H1 (cell line): ENCODE results near the gene DDI2. TPM values are rescaled to one million over a fixed set of nuclear protein-coding genes. Genes with fewer than 3 reads are reported as not detected.

Experiments used
- CTCF ChIA-PET: fragments of 300-600 bp; sonication (Branson Sonifier 250); formaldehyde crosslinking; loops from one replicate; lab custom pipeline; 2021; ENCODE audit not compliant: partially characterized antibody; lab: Charles Lee
- POLR2A ChIA-PET: fragments of 300-600 bp; sonication (Branson Sonifier 250); formaldehyde crosslinking; loops from one replicate; lab custom pipeline; 2021; ENCODE audit warnings: inconsistent platforms; ENCODE audit not compliant: partially characterized antibody; lab: Charles Lee
- DNase-seq, 2 experiments: peaks; one replicate each; pipeline versions ENCODE4 v3.0.0 to v3.0.0-alpha.2; 2010 to 2022; ENCODE audit warnings: low spot score in 2 of 2, low read depth in 1 of 2, mixed read lengths in 1 of 2
- FAIRE-seq: peaks from 2 replicates; lab custom pipeline; 2011; peaks lifted over from hg19 to GRCh38; lab: Jason Lieb, UNC
- H2AFZ ChIP-seq: 2 replicates; pipeline ENCODE4 v1.8.1; 2012; ENCODE audit warnings: low read length, inconsistent platforms
- H2AK5ac ChIP-seq: 2 replicates; pipeline ENCODE4 v1.6.1; 2013; ENCODE audit warnings: low read depth, low read length
- H2BK120ac ChIP-seq: replicated peaks from 2 replicates; pipeline ENCODE3; 2013; ENCODE audit warnings: low read depth, low read length, inconsistent platforms
- H2BK12ac ChIP-seq: 2 replicates; pipeline ENCODE4 v1.6.1; 2013; ENCODE audit warnings: low read depth, low read length
- H2BK15ac ChIP-seq: 2 replicates; pipeline ENCODE4 v1.6.1; 2013; ENCODE audit warnings: low read length
- H2BK20ac ChIP-seq: 2 replicates; pipeline ENCODE4 v1.6.1; 2013; ENCODE audit warnings: low read length
- H2BK5ac ChIP-seq: 2 replicates; pipeline ENCODE4 v1.6.1; 2013; ENCODE audit warnings: low read depth, low read length
- H3K14ac ChIP-seq: 2 replicates; pipeline ENCODE4 v1.6.1; 2013; ENCODE audit warnings: inconsistent platforms; ENCODE audit not compliant: insufficient read length
- H3K18ac ChIP-seq: 2 replicates; pipeline ENCODE4 v1.6.1; 2013; ENCODE audit warnings: low read length; ENCODE audit errors: extremely low read depth
- H3K23ac ChIP-seq: 2 replicates; pipeline ENCODE4 v1.6.1; 2013; ENCODE audit warnings: inconsistent platforms; ENCODE audit not compliant: insufficient read length
- H3K23me2 ChIP-seq: 2 replicates; pipeline ENCODE4 v1.6.1; 2013; ENCODE audit warnings: low read depth, low read length
- H3K27ac ChIP-seq: 2 replicates; pipeline ENCODE4 v1.6.1; 2011; ENCODE audit warnings: low read depth, low read length, inconsistent platforms
- H3K27me3 ChIP-seq, 4 experiments: replicated peaks in 1 of 4; 1 replicate in 1 of 4; 2 replicates in 3 of 4; pipeline versions ENCODE4 v1.6.1 to v1.8.1; 2011 to 2013; ENCODE audit warnings: low read length in 3 of 4, mild to moderate bottlenecking in 3 of 4, inconsistent platforms in 2 of 4, mixed read lengths in 2 of 4, moderate library complexity in 1 of 4; ENCODE audit not compliant: control insufficient read depth in 3 of 4, insufficient read depth in 3 of 4; ENCODE audit errors: extremely low read depth in 1 of 4
- H3K36me3 ChIP-seq, 4 experiments: 2 replicates each; pipeline versions ENCODE4 v1.6.1 to v1.8.1; 2011 to 2013; ENCODE audit warnings: mild to moderate bottlenecking in 4 of 4, low read length in 3 of 4, moderate library complexity in 2 of 4, control low read depth in 1 of 4, inconsistent platforms in 1 of 4; ENCODE audit not compliant: insufficient read depth in 4 of 4, control insufficient read depth in 2 of 4
- H3K4ac ChIP-seq: replicated peaks from 2 replicates; pipeline ENCODE3; 2013; ENCODE audit warnings: low read length, low read depth, mixed read lengths, inconsistent platforms; ENCODE audit not compliant: insufficient read length
- H3K4me1 ChIP-seq, 4 experiments: replicated peaks in 1 of 4; 1 replicate in 1 of 4; 2 replicates in 3 of 4; pipeline versions ENCODE4 v1.6.1 to v1.8.1; 2011 to 2013; ENCODE audit warnings: low read length in 3 of 4, inconsistent platforms in 2 of 4, mixed read lengths in 1 of 4; ENCODE audit not compliant: insufficient read depth in 4 of 4, control insufficient read depth in 3 of 4
- H3K4me2 ChIP-seq, 2 experiments: 2 replicates each; pipeline versions ENCODE4 v1.6.1 to v1.8.1; 2011 to 2013; ENCODE audit warnings: low read depth in 2 of 2, low read length in 2 of 2, control low read depth in 1 of 2, inconsistent platforms in 1 of 2, mild to moderate bottlenecking in 1 of 2; ENCODE audit not compliant: insufficient read depth in 1 of 2
- H3K4me3 ChIP-seq, 4 experiments: fragments of 200-600, 300-600 bp in 1 of 4; sonication (generic), shearing (Covaris generic), sonication (Bioruptor Twin) in 1 of 4; 2 replicates each; pipeline versions ENCODE4 v1.5.1 to v1.8.1; 2011 to 2016; ENCODE audit warnings: low read length in 4 of 4, low read depth in 3 of 4, control low read depth in 2 of 4, inconsistent platforms in 2 of 4, mild to moderate bottlenecking in 2 of 4, mixed read lengths in 1 of 4, moderate library complexity in 1 of 4; ENCODE audit not compliant: insufficient read depth in 2 of 4; ENCODE audit errors: extremely low read depth in 1 of 4
- H3K56ac ChIP-seq: replicated peaks from 2 replicates; pipeline ENCODE3; 2013; ENCODE audit warnings: low read depth, mild to moderate bottlenecking, mixed read lengths, low read length, inconsistent platforms; ENCODE audit not compliant: insufficient read length
- H3K79me1 ChIP-seq: 2 replicates; pipeline ENCODE4 v1.6.1; 2013; ENCODE audit warnings: low read depth, low read length, control low read depth
- H3K79me2 ChIP-seq, 2 experiments: 2 replicates each; pipeline versions ENCODE4 v1.6.1 to v1.8.1; 2012 to 2013; ENCODE audit warnings: low read length in 2 of 2, mild to moderate bottlenecking in 2 of 2, inconsistent platforms in 1 of 2; ENCODE audit not compliant: insufficient read depth in 2 of 2, control insufficient read depth in 1 of 2
- H3K9ac ChIP-seq, 4 experiments: replicated peaks in 1 of 4; 1 replicate in 1 of 4; 2 replicates in 3 of 4; pipeline versions ENCODE4 v1.6.1 to v1.8.1; 2011 to 2013; ENCODE audit warnings: low read depth in 3 of 4, low read length in 3 of 4, control low read depth in 2 of 4, mild to moderate bottlenecking in 2 of 4, moderate library complexity in 2 of 4, inconsistent platforms in 1 of 4; ENCODE audit errors: extremely low read depth in 1 of 4
- H3K9me3 ChIP-seq, 2 experiments: 2 replicates each; pipeline versions ENCODE4 v1.6.1 to v1.8.1; 2012 to 2013; ENCODE audit warnings: mild to moderate bottlenecking in 2 of 2, moderate library complexity in 2 of 2, control low read depth in 1 of 2, inconsistent platforms in 1 of 2, low read depth in 1 of 2, low read length in 1 of 2, mixed read lengths in 1 of 2; ENCODE audit not compliant: insufficient read depth in 2 of 2
- H4K20me1 ChIP-seq, 2 experiments: replicated peaks in 1 of 2; 2 replicates each; pipeline versions ENCODE3 to v1.8.1; 2011 to 2013; ENCODE audit warnings: inconsistent platforms in 2 of 2, low read length in 2 of 2, mild to moderate bottlenecking in 1 of 2; ENCODE audit not compliant: insufficient read depth in 2 of 2, control insufficient read depth in 1 of 2
- H4K5ac ChIP-seq: 2 replicates; pipeline ENCODE4 v1.6.1; 2013; ENCODE audit warnings: low read length, low read depth, mixed read lengths, inconsistent platforms; ENCODE audit not compliant: insufficient read length
- H4K8ac ChIP-seq: 2 replicates; pipeline ENCODE4 v1.8.0; 2013; ENCODE audit warnings: mild to moderate bottlenecking, moderate library complexity, low read length, inconsistent platforms; ENCODE audit not compliant: insufficient read depth; ENCODE audit errors: extremely low read depth
- H4K91ac ChIP-seq: replicated peaks from 2 replicates; pipeline ENCODE3; 2013; ENCODE audit warnings: low read length, mixed read lengths, inconsistent platforms; ENCODE audit not compliant: insufficient read length
- CEBPB ChIP-seq: IDR thresholded peaks from 2 replicates; pipeline ENCODE4 v1.6.1; 2012; ENCODE audit warnings: low read depth, low read length
- CTBP2 ChIP-seq: IDR thresholded peaks from 2 replicates; pipeline ENCODE4 v1.7.0; 2011; ENCODE audit warnings: borderline replicate concordance, mild to moderate bottlenecking, moderate library complexity, mixed read lengths, low read length; ENCODE audit not compliant: insufficient read depth, insufficient read length
- EGR1 ChIP-seq: IDR thresholded peaks from 2 replicates; pipeline ENCODE4 v1.6.1; 2011; ENCODE audit warnings: low read depth, low read length, borderline replicate concordance
- EZH2 ChIP-seq: fragments of 200-600 bp; sonication (generic); IDR thresholded peaks from 2 replicates; pipeline ENCODE4 v1.7.1; 2012; ENCODE audit warnings: low read depth, mild to moderate bottlenecking, moderate library complexity, low read length, inconsistent platforms; ENCODE audit not compliant: severe bottlenecking
- KDM4A ChIP-seq: IDR thresholded peaks from one replicate; pipeline ENCODE4 v1.7.1; 2012; ENCODE audit warnings: low read depth, mild to moderate bottlenecking, moderate library complexity, low read length, inconsistent platforms; ENCODE audit not compliant: severe bottlenecking
- NRF1 ChIP-seq: IDR thresholded peaks from 2 replicates; pipeline ENCODE4 v1.6.1; 2011; ENCODE audit warnings: mild to moderate bottlenecking, low read depth, low read length, improper control_type of control experiment
- POLR2AphosphoS5 ChIP-seq: IDR thresholded peaks from 2 replicates; pipeline ENCODE4 v1.6.1; 2011; ENCODE audit warnings: low read depth, low read length
- SIN3A ChIP-seq, 2 experiments: IDR thresholded peaks in 1 of 2; conservative IDR thresholded peaks in 1 of 2; 2 replicates each; pipeline ENCODE4 v1.6.1; 2011 to 2012; ENCODE audit warnings: low read length in 2 of 2, improper control_type of control experiment in 1 of 2, low read depth in 1 of 2, mild to moderate bottlenecking in 1 of 2
- SIRT6 ChIP-seq: IDR thresholded peaks from one replicate; pipeline ENCODE4 v1.7.1; 2012; ENCODE audit warnings: low read length, inconsistent platforms
- SP4 ChIP-seq: IDR thresholded peaks from 2 replicates; pipeline ENCODE4 v1.6.1; 2012; ENCODE audit warnings: low read length, inconsistent platforms
- SUZ12 ChIP-seq: fragments of 200-600 bp; sonication (generic); IDR thresholded peaks from 2 replicates; pipeline ENCODE4 v1.6.1; 2012; ENCODE audit warnings: mild to moderate bottlenecking, inconsistent platforms, low read length, moderate library complexity, mixed read lengths
- TCF12 ChIP-seq: IDR thresholded peaks from 2 replicates; pipeline ENCODE4 v1.6.1; 2011; ENCODE audit warnings: low read depth, mild to moderate bottlenecking, low read length
- polyA plus RNA-seq, 7 experiments: library from polyadenylated mRNA; depleted of rRNA in 3 of 7; stranded (reverse) in 5 of 7; unstranded in 2 of 7; fragments of >200 nt in 5 of 7; fragments of 200-250 nt in 2 of 7; gene quantifications; 1 replicate in 5 of 7; 2 replicates in 1 of 7; 4 replicates in 1 of 7; pipeline versions ENCODE4 v1.2.1 to v1.2.3, GENCODE V29; 2011 to 2013; ENCODE audit warnings: missing spikeins in 2 of 7, mixed read lengths in 2 of 7
- total RNA-seq: library from RNA; stranded (reverse); fragmentation: NEBNext Ultra II Directional; extraction: Animal tissue kit (Norgen Biotek cat#: 25700); gene quantifications from 2 replicates; pipeline ENCODE4 v1.2.1, GENCODE V29; 2021
- TF ChIP-seq, protein P1 (sequence below): IDR thresholded peaks from 2 replicates; pipeline ENCODE4 v1.6.1; 2011; ENCODE audit warnings: low read length, improper control_type of control experiment
- TF ChIP-seq, protein P2 (sequence below): IDR thresholded peaks from 2 replicates; pipeline ENCODE4 v1.6.1; 2011; ENCODE audit warnings: low read depth, mild to moderate bottlenecking, low read length; ENCODE audit not compliant: insufficient read depth

DDI2 gene
- total and polyA plus RNA-seq, 2 of the 8 experiments (the other 6 are each of a cell fraction or from before 2014, with no cell fraction given) = 7.7 to 38.3 TPM

DNA sequence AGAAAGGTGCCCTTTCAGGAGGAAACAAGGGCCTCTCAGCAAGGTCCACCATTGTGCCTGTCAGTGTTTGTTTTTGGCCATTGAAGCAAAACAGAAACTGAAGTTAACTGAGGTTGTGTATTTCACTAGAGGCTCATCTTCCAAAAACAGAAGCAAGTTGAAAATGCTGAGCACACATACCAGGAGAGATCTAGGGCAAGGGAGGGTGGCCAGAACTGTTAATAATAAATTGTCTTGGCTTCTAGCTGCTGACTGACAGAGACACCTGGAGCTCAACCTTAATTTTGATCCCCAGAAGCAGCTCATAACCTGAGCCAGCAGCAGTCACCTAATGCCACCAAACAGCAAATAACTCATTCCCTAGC, 37.6 kb upstream of the DDI2 start:
- Histone ChIP-seq H3K14ac (no peak overlapping the region), H2BK20ac (no peak overlapping the region), H3K36me3 (peaks cover 0 to 3% (median 0%) of the 10 kb centered on the region in 4 experiments; a peak in 1 of 8 replicates), H3K79me2 (no peaks in the 10 kb centered on the region), H3K4me1 (no peaks in the 10 kb centered on the region), H3K4me2 (no peak overlapping the region), H3K27me3 (no peaks in the 10 kb centered on the region), H3K4me3 (no peak overlapping the region), H3K27ac (no peak overlapping the region), H4K8ac (no peak overlapping the region), H4K91ac (no peak overlapping the region), H4K20me1 (peaks cover 2% of the 10 kb centered on the region in 2 experiments), H3K56ac (no peak overlapping the region), H2BK120ac (no peak overlapping the region), H4K5ac (no peak overlapping the region), H3K23me2 (peaks cover 2% of the 10 kb centered on the region; the same call in 1 of the 2 replicates), H2BK5ac (no peak overlapping the region), H3K18ac (no peak overlapping the region), H3K23ac (no peak overlapping the region), H2AFZ (no peak overlapping the region), H3K9ac (no peak overlapping the region), H3K4ac (no peak overlapping the region), H2AK5ac (no peak overlapping the region), H2BK12ac (no peak overlapping the region), H3K79me1 (no peaks in the 10 kb centered on the region), H2BK15ac (no peak overlapping the region), H3K9me3 (no peaks in the 10 kb centered on the region)
- POLR2A ChIA-PET = interaction anchor here (0.8 to 4.2 kb wide), 3 partner anchors 9 to 38 kb away, joined by 3 to 23 read pairs (median 3); partner anchors contain the start of gene DDI2
- DNase-seq = no peak
- no peak for FAIRE-seq
- CTCF ChIA-PET = interaction anchor here (1.3 kb wide), 2 partner anchors 12 to 48 kb away, joined by 4 to 6 read pairs; no protein-coding TSS in a partner anchor
- no peak for TF ChIP-seq CEBPB
- no peak for TF ChIP-seq POLR2AphosphoS5
- TF ChIP-seq KDM4A = no peak
- no peak for TF ChIP-seq EGR1
- TF ChIP-seq SIRT6 = no peak
- no peak for TF ChIP-seq SIN3A (conservative IDR thresholded peaks at IDR 0.05 in 1 of 2, IDR thresholded peaks at IDR 0.05 in 1 of 2; ENCODE audit: low read depth in 1 of 2, low read length in 2 of 2)
- no peak for TF ChIP-seq NRF1
- TF ChIP-seq, protein P1, sequence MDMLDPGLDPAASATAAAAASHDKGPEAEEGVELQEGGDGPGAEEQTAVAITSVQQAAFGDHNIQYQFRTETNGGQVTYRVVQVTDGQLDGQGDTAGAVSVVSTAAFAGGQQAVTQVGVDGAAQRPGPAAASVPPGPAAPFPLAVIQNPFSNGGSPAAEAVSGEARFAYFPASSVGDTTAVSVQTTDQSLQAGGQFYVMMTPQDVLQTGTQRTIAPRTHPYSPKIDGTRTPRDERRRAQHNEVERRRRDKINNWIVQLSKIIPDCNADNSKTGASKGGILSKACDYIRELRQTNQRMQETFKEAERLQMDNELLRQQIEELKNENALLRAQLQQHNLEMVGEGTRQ = no peak
- TF ChIP-seq SP4 = no peak
- TF ChIP-seq, protein P2, sequence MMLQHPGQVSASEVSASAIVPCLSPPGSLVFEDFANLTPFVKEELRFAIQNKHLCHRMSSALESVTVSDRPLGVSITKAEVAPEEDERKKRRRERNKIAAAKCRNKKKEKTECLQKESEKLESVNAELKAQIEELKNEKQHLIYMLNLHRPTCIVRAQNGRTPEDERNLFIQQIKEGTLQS = no peak
- no peak for TF ChIP-seq SUZ12
- TF ChIP-seq EZH2 = no peak
- no peak for TF ChIP-seq CTBP2
- no peak for TF ChIP-seq TCF12
